Kidney (tissue), 14 donors: Measurements from ENCODE around the gene SRGN. TPM values are rescaled to one million over a fixed set of nuclear protein-coding genes. Genes with fewer than 3 reads are reported as not detected.

Experiments
- DNase-seq, 5 donors: peaks; one replicate each; pipeline ENCODE4 v3.0.0-alpha.2; 2013 to 2020
- FAIRE-seq: peaks from 2 replicates; lab custom pipeline; 2012; peaks lifted over from hg19 to GRCh38; lab: Jason Lieb, UNC
- H3K27ac ChIP-seq, 2 donors: one replicate each; pipeline ENCODE4 v1.7.0; 2013; ENCODE audit warnings: low read depth in 2 of 2, low read length in 2 of 2, inconsistent platforms in 1 of 2
- H3K27me3 ChIP-seq: one replicate; pipeline ENCODE4 v1.7.1; 2013; ENCODE audit warnings: low read length, inconsistent platforms; ENCODE audit not compliant: control insufficient read depth, insufficient read depth
- H3K36me3 ChIP-seq, 3 donors: one replicate each; pipeline versions ENCODE4 v1.7.0 to v1.7.1; 2013; ENCODE audit warnings: low read length in 3 of 3, control low read depth in 1 of 3, inconsistent platforms in 1 of 3; ENCODE audit not compliant: insufficient read depth in 3 of 3, control insufficient read depth in 2 of 3
- H3K4me1 ChIP-seq, 3 donors: one replicate each; pipeline versions ENCODE4 v1.7.0 to v1.7.1; 2013; ENCODE audit warnings: low read length in 3 of 3, inconsistent platforms in 1 of 3, low read depth in 1 of 3; ENCODE audit not compliant: control insufficient read depth in 2 of 3, insufficient read depth in 2 of 3
- H3K4me3 ChIP-seq, 3 donors: one replicate each; pipeline versions ENCODE4 v1.7.0 to v1.8.1; 2013; ENCODE audit warnings: low read length in 3 of 3, control low read depth in 1 of 3, inconsistent platforms in 1 of 3
- H3K9ac ChIP-seq, 3 donors: one replicate each; pipeline versions ENCODE4 v1.7.0 to v1.7.1; 2013; ENCODE audit warnings: low read length in 3 of 3, control low read depth in 1 of 3, inconsistent platforms in 1 of 3
- H3K9me3 ChIP-seq, 3 donors: one replicate each; pipeline versions ENCODE4 v1.7.0 to v1.7.1; 2013; ENCODE audit warnings: low read length in 3 of 3, control low read depth in 1 of 3, inconsistent platforms in 1 of 3; ENCODE audit not compliant: control insufficient read depth in 2 of 3, insufficient read depth in 1 of 3
- intact Hi-C: fragments of 100-400 bp; cut with DNase I; formaldehyde crosslinking; loops from one replicate; pipeline ENCODE4 v1.11.1; 2022
- polyA plus RNA-seq: library from polyadenylated mRNA; stranded (reverse); fragments of 350-450 nt; fragmentation: Illumina TruSeq; extraction: RNeasy Lipid Tissue Mini Kit (QIAGEN cat#74804); gene quantifications from one replicate; pipeline ENCODE4 v1.2.3, GENCODE V29; 2014; ENCODE audit warnings: low read depth, low replicate concordance; ENCODE audit not compliant: insufficient read depth
- total RNA-seq: library from RNA; stranded (reverse); fragmentation: NEBNext Ultra II Directional; extraction: Animal tissue kit (Norgen Biotek cat#: 25700); gene quantifications from one replicate; pipeline ENCODE4 v1.2.1, GENCODE V29; 2021
- TF ChIP-seq, protein P1 (sequence below): IDR thresholded peaks from 3 replicates; pipeline ENCODE4 v1.5.1; 2012; ENCODE audit warnings: mild to moderate bottlenecking, moderate library complexity, borderline replicate concordance; ENCODE audit not compliant: insufficient read depth; ENCODE audit errors: extremely low read depth
- donor health status: control.
- donor health status: control.
- donor health status: control.
- donor health status: control.
- donor health status: control.
- donor health status: DM: yes; HTN: yes; CAD: no.
- donor health status: Normal renal cell carcinoma (clear cell type).

The SRGN gene
- total and polyA plus RNA-seq, 2 donors from 2014 or later: 65.7 to 130 TPM

DNA sequence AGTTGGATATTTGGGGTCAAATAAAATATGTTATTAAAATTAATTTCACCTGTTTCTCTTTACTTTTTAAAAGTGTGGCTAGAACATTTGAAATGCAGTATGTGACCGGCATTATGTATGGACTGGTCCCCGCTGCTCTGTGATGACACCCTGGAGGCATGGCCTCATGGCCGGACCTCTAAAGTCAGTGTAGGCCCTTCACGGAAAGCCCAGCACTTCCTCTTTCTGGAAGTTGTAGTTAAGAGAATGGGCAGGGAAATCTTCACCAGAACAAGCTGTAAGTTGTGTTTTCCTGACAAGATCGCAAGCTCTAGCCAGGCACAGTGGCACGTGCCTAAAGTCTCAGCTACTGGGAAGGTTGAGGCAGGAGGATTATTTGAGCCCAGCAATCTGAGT, 38.3 kb upstream of the SRGN start:
- H3K4me1 ChIP-seq: no peaks in the 10 kb centered on the region
- H3K27me3 ChIP-seq: no peaks in the 10 kb centered on the region
- H3K4me3 ChIP-seq: no peak overlapping the region
- no peaks in the 10 kb centered on the region for H3K9me3 ChIP-seq
- TF ChIP-seq, protein P1, sequence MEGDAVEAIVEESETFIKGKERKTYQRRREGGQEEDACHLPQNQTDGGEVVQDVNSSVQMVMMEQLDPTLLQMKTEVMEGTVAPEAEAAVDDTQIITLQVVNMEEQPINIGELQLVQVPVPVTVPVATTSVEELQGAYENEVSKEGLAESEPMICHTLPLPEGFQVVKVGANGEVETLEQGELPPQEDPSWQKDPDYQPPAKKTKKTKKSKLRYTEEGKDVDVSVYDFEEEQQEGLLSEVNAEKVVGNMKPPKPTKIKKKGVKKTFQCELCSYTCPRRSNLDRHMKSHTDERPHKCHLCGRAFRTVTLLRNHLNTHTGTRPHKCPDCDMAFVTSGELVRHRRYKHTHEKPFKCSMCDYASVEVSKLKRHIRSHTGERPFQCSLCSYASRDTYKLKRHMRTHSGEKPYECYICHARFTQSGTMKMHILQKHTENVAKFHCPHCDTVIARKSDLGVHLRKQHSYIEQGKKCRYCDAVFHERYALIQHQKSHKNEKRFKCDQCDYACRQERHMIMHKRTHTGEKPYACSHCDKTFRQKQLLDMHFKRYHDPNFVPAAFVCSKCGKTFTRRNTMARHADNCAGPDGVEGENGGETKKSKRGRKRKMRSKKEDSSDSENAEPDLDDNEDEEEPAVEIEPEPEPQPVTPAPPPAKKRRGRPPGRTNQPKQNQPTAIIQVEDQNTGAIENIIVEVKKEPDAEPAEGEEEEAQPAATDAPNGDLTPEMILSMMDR: no peak
- H3K36me3 ChIP-seq: no peaks in the 10 kb centered on the region
- FAIRE-seq: no peak
- intact Hi-C loops: no loop called here
- no peak overlapping the region for H3K27ac ChIP-seq
- H3K9ac ChIP-seq: no peak overlapping the region
- no peak for DNase-seq

- Histone ChIP-seq H3K9ac (no peak overlapping the region), H3K27me3 (no peaks in the 10 kb centered on the region), H3K36me3 (no peaks in the 10 kb centered on the region), H3K9me3 (no peaks in the 10 kb centered on the region), H3K4me3 (no peak overlapping the region), H3K4me1 (peaks cover 0 to 4% (median 0%) of the 10 kb centered on the region in 3 donors), H3K27ac (no peak overlapping the region)
- DNase-seq: peak in 2 of 5 donors; percentile 13 to 78
- intact Hi-C loops: no loop called here
- FAIRE-seq: no peak
- TF ChIP-seq, protein P1: no peak
Observed at GRCh38 chr10:69051303-69051702, 36.6 kb upstream of the SRGN start.

DNA sequence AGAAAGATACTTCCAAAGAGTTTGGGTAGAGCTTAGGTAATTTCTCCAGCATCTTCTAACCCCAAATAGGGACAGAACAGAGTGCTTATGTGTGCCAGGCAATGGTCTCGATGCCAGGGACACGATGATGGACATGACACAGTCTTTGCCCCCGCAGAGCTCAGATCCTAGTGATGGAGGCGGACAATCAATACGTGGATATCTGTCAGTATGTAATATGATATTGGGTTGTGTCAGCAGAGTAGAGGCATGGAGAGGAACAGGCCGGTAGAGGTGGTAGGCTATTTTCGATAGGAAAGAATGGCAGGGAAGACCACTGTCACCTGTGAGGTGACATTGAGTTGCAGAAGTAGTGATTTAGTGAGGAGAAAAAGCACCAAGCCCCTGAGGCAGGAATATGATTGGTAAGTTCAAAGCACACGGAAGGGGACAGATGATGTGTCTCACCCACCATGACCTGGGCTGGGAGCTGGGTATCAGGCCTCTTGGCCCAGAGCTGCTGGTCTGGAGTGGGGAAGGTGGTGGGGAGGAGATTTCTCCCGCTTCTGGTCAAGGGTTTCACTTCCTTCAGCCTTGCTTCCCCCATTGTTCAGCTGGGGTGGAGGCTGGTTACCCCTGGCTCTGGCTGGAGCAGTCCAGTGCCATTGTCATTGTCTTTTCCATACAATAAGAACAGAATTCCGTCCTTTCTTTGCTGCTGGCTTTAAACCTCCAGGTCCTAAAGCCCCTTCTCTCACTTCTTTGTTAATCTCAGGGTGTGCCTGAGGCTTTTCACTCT, 36.0 kb upstream of the SRGN start:
- H3K4me3 ChIP-seq: no peak overlapping the region
- peak overlapping the region in 1 of 2 donors; percentile 24 for H3K27ac ChIP-seq
- H3K36me3 ChIP-seq: no peaks in the 10 kb centered on the region
- no peak for FAIRE-seq
- peaks cover 0 to 8% (median 0%) of the 10 kb centered on the region in 3 donors for H3K4me1 ChIP-seq
- H3K27me3 ChIP-seq: no peaks in the 10 kb centered on the region
- DNase-seq: no peak
- TF ChIP-seq, protein P1: no peak
- no peak overlapping the region for H3K9ac ChIP-seq
- intact Hi-C loops: no loop called here
- H3K9me3 ChIP-seq: no peaks in the 10 kb centered on the region
